GM15510 (cell line): ENCODE results near the gene GK2.

ENCODE experiments used
- POLR2A ChIP-seq: IDR thresholded peaks from 3 replicates; pipeline ENCODE4 v1.6.1; 2011; ENCODE audit warnings: borderline replicate concordance; ENCODE audit not compliant: insufficient read length; ENCODE audit errors: extremely low read depth

GK2 gene

GRCh38 chr4:79408063-79408462 lies at the start of gene GK2:
GK2 (minus strand) TSS chr4:79408228; CDS start chr4:79408200, 28 bp downstream.
- no peak for TF ChIP-seq POLR2A

- TF ChIP-seq POLR2A: no peak
Observed at GRCh38 chr4:79455216-79455615, 47.2 kb upstream of the GK2 start.

- TF ChIP-seq POLR2A: no peak
Observed at GRCh38 chr4:79454656-79455055, 46.6 kb upstream of the GK2 start.

GRCh38 chr4:79450053-79450452 lies 42.0 kb upstream of the GK2 start:
- TF ChIP-seq POLR2A: no peak

- TF ChIP-seq POLR2A: no peak
Observed at GRCh38 chr4:79446145-79446544, 38.1 kb upstream of the GK2 start.

GRCh38 chr4:79445371-79445781 lies 37.3 kb upstream of the GK2 start:
- TF ChIP-seq POLR2A: no peak

GRCh38 chr4:79442422-79442821 lies 34.4 kb upstream of the GK2 start:
- TF ChIP-seq POLR2A: no peak

- no peak for TF ChIP-seq POLR2A
Observed at GRCh38 chr4:79439489-79439888, 31.5 kb upstream of the GK2 start.

GRCh38 chr4:79431839-79432238 lies 23.8 kb upstream of the GK2 start:
- TF ChIP-seq POLR2A: no peak

- no peak for TF ChIP-seq POLR2A
Observed at GRCh38 chr4:79429113-79429903, 21.3 kb upstream of the GK2 start.

- TF ChIP-seq POLR2A: no peak
Observed at GRCh38 chr4:79426989-79427388, 19.0 kb upstream of the GK2 start.

GRCh38 chr4:79425586-79425985 lies 17.6 kb upstream of the GK2 start:
- TF ChIP-seq POLR2A: no peak

GRCh38 chr4:79421483-79421882 lies 13.5 kb upstream of the GK2 start:
- no peak for TF ChIP-seq POLR2A

GRCh38 chr4:79413886-79414285 lies 5.9 kb upstream of the GK2 start:
- no peak for TF ChIP-seq POLR2A

GRCh38 chr4:79413032-79413885 lies 5.2 kb upstream of the GK2 start:
- no peak for TF ChIP-seq POLR2A

- TF ChIP-seq POLR2A: no peak
Observed at GRCh38 chr4:79404666-79405065, 3.4 kb downstream of the GK2 start.
